GM12864 (cell line): ENCODE results near the gene ZFP36L2.
A peak's percentile ranks its signal among the peaks of the same experiment; 100 is the strongest.

Source experiments
- DNase-seq: peaks from one replicate; pipeline ENCODE4 v3.0.0-alpha.2; 2011; ENCODE audit warnings: low read depth
- H3K4me3 ChIP-seq: 2 replicates; pipeline ENCODE4 v1.5.1; 2011; ENCODE audit warnings: mild to moderate bottlenecking, low read depth, low read length, control low read depth
- TF ChIP-seq, protein P1 (sequence below): IDR thresholded peaks from 2 replicates; pipeline ENCODE4 v1.5.1; 2011; ENCODE audit warnings: low read depth, mild to moderate bottlenecking, moderate library complexity, low read length, control low read depth, inconsistent platforms; ENCODE audit errors: missing control alignments

The ZFP36L2 gene

DNA sequence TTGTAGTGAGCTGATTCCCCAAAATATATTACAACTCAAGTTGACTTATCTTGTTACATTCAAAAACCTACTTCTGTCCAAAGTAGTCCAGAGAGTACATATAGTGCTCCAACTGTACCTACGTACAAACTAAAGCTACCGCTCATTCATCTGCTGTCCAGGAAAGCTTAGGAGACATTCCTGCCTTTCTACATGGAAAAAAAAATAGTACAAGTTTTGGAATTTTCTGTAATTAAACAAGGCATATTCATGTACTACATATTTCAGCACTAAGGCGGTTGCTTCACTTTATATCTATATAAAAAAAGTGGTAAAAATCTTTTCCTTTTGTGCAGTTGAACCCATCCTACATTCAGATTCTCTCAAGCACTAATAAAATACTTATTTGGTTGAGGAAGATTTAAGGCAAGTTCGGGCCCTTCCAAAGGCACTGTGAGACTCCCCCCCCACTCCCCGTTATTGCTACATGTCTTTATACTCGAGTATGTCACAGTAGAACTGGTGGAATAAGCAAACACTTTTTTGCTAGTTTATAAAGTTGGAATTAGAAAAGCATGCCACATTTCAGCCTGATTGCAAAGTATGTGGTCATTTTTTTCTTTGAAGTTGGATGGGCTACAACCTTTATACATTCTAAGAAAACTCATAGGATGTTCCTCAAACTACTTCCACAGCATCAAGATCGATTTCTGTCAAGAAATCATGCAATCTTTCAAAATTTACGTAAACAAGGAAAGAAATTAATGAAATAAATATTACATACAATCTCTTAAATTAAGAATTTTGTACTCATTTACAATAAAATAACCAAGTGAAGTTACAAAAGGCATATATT is 3.7 kb downstream of the ZFP36L2 start:
- H3K4me3 ChIP-seq = peak overlapping the region; percentile 87
- TF ChIP-seq, protein P1, sequence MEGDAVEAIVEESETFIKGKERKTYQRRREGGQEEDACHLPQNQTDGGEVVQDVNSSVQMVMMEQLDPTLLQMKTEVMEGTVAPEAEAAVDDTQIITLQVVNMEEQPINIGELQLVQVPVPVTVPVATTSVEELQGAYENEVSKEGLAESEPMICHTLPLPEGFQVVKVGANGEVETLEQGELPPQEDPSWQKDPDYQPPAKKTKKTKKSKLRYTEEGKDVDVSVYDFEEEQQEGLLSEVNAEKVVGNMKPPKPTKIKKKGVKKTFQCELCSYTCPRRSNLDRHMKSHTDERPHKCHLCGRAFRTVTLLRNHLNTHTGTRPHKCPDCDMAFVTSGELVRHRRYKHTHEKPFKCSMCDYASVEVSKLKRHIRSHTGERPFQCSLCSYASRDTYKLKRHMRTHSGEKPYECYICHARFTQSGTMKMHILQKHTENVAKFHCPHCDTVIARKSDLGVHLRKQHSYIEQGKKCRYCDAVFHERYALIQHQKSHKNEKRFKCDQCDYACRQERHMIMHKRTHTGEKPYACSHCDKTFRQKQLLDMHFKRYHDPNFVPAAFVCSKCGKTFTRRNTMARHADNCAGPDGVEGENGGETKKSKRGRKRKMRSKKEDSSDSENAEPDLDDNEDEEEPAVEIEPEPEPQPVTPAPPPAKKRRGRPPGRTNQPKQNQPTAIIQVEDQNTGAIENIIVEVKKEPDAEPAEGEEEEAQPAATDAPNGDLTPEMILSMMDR = no peak
- no peak for DNase-seq

DNA sequence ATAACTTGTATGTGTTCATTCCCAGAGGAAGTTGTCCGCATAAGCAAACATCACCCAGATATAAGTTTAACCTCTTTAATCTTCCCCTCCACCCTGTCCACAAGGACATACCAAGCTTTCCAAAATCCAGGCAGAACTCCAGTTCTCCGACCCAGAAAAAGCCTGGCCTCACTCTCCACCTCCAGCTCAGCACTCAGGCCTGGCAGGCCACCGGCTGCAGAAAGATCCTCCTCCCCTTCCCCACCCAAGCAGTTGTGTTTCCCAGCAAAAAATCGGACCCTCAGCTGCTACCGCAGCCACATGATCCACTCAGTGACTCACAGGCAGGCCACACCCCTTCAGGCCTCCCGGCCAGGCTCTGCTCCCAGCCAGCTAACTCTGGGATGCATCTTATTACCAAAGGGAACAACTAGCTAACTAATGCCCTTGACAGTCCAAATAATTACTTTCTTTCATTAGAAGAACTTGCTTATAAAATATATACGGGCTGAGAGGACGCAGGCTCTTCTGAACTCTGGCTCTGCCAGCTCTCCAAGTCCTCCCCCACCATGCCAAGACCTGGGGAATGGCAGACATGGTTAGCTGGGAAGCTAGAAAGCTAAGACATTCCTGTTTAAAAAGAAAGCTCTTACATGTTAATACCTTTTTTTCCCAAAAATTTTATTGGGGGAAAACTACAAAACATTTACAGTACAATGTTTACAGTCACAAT is 4.5 kb downstream of the ZFP36L2 start:
- peak overlapping the region; percentile 45 for H3K4me3 ChIP-seq

DNA sequence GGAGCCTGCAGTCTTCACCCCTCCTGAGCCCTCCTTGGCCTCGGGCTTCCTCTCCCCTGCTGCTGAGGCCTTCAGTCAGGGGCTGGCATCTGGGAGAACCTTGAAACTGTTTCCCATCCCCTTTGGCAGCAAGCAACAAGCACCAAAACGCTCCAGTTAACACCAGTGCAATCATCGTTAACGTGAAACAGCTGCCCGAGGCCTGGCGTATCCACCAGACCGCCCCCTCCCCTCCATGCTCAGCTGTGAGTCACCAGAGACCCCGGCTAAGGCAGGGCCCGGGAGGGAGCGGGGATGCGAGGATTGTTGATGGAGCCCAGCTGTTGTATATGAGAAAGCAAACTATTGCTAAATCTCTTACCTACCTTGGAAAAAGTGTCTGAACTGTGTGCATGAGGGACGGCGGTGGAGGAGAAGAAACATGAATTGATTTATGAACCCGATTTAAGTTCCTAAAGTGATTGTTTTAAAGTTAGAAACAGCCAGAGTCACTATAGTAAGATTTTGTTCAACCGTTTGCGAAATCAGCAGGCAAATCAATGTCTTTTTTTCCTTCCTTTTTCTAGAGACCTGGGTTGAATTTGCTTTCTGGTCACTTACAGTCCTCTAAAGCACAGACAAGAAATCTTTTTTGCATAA is 5.2 kb downstream of the ZFP36L2 start:
- TF ChIP-seq, protein P1 = no peak
- peak overlapping the region; percentile 55 for H3K4me3 ChIP-seq
- DNase-seq = no peak

More for the DNA sequence above, 4.5 kb downstream of the ZFP36L2 start:
- DNase-seq = no peak
- TF ChIP-seq, protein P1 = no peak

DNA sequence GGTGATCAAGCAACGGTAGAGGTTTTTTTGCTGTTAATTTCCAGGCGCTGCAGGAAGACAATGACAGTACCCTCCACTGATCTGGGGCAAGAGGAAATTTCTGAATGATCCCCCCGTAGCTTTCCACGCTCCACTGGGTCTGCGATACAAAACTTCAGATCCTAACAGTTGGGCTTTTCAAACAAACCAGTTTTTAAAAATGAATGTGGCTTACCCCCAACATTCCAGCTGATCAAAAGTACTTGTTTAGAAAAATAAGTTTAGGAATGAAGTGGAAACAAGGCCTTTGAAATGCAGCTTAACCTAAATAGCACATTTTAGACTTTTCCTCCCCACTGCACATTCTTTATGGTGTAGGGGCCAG is 5.7 kb downstream of the ZFP36L2 start:
- no peak for DNase-seq
- peak overlapping the region; percentile 55 for H3K4me3 ChIP-seq
- TF ChIP-seq, protein P1 = no peak

DNA sequence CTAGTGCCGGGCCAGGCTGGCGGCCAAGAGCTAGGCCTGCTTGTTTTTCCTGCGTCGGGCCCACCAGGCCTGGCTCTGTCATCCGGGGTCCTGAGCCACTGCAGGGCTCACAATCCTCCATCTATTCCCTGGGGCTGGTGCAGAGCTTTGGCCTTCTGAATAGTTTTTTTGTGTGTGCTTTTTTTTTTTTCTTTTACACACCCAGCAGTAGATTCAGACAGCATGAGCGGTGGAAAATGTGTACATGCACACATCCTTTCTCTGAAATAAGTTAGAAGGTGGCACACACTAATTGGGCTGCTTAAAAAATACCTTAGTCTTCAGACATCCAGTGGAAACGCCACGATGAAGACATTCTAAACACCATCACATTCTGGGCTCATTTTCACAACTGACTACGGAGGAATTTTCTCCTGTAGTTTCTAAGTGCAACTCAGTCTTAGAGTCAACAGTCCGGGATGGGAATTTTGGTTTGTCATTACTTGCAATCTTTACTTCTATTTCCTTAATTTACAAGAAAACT is 6.1 kb downstream of the ZFP36L2 start:
- peak overlapping the region; percentile 55 for H3K4me3 ChIP-seq
- no peak for DNase-seq
- TF ChIP-seq, protein P1 = no peak

DNA sequence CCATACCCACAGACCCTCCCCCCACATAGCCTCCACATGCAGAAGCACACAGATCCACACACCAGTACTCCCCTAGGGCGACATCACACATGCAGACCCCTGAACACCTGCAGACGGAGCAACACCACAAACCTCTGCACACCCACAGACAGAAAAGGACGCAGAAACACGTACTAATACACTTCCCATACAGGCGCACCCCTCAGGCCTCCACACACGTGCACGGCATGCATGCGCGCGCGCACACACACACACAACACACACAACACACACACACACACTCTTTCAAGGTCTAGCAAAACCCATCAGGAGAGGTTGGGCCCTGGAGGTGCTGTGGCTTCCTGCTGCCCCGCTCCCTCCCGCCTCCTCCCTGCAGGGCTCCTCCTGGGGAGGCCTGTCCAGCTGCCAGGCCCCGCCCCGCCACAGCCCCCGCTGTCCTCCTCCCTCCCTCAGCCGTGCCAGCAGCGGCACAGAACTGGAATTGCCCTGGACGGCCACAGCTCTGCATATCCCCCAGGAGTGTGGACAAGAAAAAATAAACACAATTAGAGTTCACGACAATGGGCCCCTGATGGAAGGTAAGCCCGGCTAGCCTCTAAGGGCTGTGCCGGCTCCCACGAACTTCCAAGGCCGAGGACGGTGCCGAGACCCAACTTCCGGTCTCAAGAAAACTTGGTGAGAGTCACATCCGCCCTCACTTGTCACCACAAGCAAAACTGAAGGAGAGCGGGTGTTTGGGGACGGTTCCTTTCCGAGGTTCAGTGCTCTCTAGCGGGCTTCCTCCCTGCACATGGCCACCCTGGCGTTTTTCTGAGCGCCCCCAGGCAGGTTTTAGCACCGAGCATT is 6.8 kb downstream of the ZFP36L2 start:
- TF ChIP-seq, protein P1 = no peak
- DNase-seq = peak; percentile 94
- H3K4me3 ChIP-seq = peak overlapping the region; percentile 55
